Natural killer cell (primary cell): ENCODE data around the gene CPA3. TPM values are rescaled to one million over a fixed set of nuclear protein-coding genes. Genes with fewer than 3 reads are reported as not detected.

Source experiments
- ATAC-seq, 3 donors: fragments of 150-1000 bp in 2 of 3; fragments of 200-7000 bp in 1 of 3; cut with Tn5 transposase; 1 replicate in 1 of 3; 2 replicates in 2 of 3; pipeline ENCODE4 v1.10.0; 2021; ENCODE audit warnings: mild to moderate bottlenecking in 2 of 3, moderate library complexity in 2 of 3
- DNase-seq, 2 donors: peaks; one replicate each; pipeline versions ENCODE4 v3.0.0 to v3.0.0-alpha.2; 2013 to 2021; ENCODE audit warnings: mixed read lengths in 1 of 2
- H3K27ac ChIP-seq: one replicate; pipeline ENCODE4 v1.5.1; 2013; ENCODE audit warnings: mild to moderate bottlenecking, low read length
- H3K27me3 ChIP-seq: one replicate; pipeline ENCODE4 v1.6.1; 2013; ENCODE audit warnings: low read length; ENCODE audit not compliant: control insufficient read depth, insufficient read depth
- H3K36me3 ChIP-seq: one replicate; pipeline ENCODE4 v1.6.1; 2013; ENCODE audit warnings: low read length; ENCODE audit not compliant: control insufficient read depth, insufficient read depth
- H3K4me1 ChIP-seq: one replicate; pipeline ENCODE4 v1.6.1; 2013; ENCODE audit warnings: low read length; ENCODE audit not compliant: control insufficient read depth, insufficient read depth
- H3K4me3 ChIP-seq: one replicate; pipeline ENCODE4 v1.5.1; 2013; ENCODE audit warnings: low read length
- H3K9me3 ChIP-seq: one replicate; pipeline ENCODE4 v1.6.1; 2013; ENCODE audit warnings: low read length; ENCODE audit not compliant: control insufficient read depth, insufficient read depth
- H3K27ac Mint-ChIP-seq, 2 donors: one replicate each; pipeline ENCODE4 v1.8.0; 2022; ENCODE audit warnings: mild to moderate bottlenecking in 2 of 2, mixed read lengths in 2 of 2, moderate library complexity in 1 of 2
- H3K27me3 Mint-ChIP-seq, 2 donors: one replicate each; pipeline ENCODE4 v1.8.0; 2022; ENCODE audit warnings: low read depth in 2 of 2, mixed read lengths in 2 of 2
- H3K36me3 Mint-ChIP-seq: one replicate; pipeline ENCODE4 v1.8.0; 2022; ENCODE audit warnings: mixed read lengths
- H3K4me1 Mint-ChIP-seq, 2 donors: one replicate each; pipeline ENCODE4 v1.8.0; 2022; ENCODE audit warnings: mixed read lengths in 2 of 2
- H3K4me3 Mint-ChIP-seq: one replicate; pipeline ENCODE4 v1.8.0; 2022; ENCODE audit warnings: mild to moderate bottlenecking, moderate library complexity, mixed read lengths
- H3K9me3 Mint-ChIP-seq, 2 donors: one replicate each; pipeline ENCODE4 v1.8.0; 2022; ENCODE audit warnings: mixed read lengths in 2 of 2
- WGBS: methylation state at CpG from one replicate; pipeline ENCODE4 v1.1.7; 2013; ENCODE audit warnings: missing lambda C conversion rate; ENCODE audit not compliant: insufficient coverage; 5-methylcytosine and 5-hydroxymethylcytosine counted together
- intact Hi-C: fragments of 100-400 bp; cut with micrococcal nuclease; formaldehyde crosslinking; loops from one replicate; pipeline ENCODE4 v1.14.2; 2022
- total RNA-seq, 4 donors: library from RNA; stranded (reverse); fragments of 120-200 nt in 1 of 4; gene quantifications; one replicate each; pipeline versions ENCODE4 v1.2.3 to v1.2.4, GENCODE V29; 2013 to 2022
- TF ChIP-seq, protein P1 (sequence below): fragments of 200-600 bp; IDR thresholded peaks from one replicate; pipeline ENCODE4 v1.8.0; 2022; ENCODE audit warnings: antibody characterized with exemption

Gene CPA3
- total RNA-seq, 3 donors from 2014 or later (not counting 1 experiment from before 2014, with no cell fraction given) = 1.1 to 59.7 TPM; not detected in 1

GRCh38 chr3:148932972-148933371, 67.9 kb downstream of the CPA3 start:
- intact Hi-C loops = no loop called here
- Mint-ChIP-seq H3K4me1 (no peaks in the 10 kb centered on the region), H3K36me3 (no peaks in the 10 kb centered on the region), H3K4me3 (no peak overlapping the region), H3K27ac (no peak overlapping the region), H3K27me3 (peaks cover 24 to 82% of the 10 kb centered on the region in 2 donors), H3K9me3 (no peaks in the 10 kb centered on the region)
- Histone ChIP-seq H3K9me3 (no peaks in the 10 kb centered on the region), H3K27ac (no peak overlapping the region), H3K27me3 (no peaks in the 10 kb centered on the region), H3K4me3 (no peak overlapping the region), H3K36me3 (no peaks in the 10 kb centered on the region), H3K4me1 (no peaks in the 10 kb centered on the region)
- TF ChIP-seq, protein P1, sequence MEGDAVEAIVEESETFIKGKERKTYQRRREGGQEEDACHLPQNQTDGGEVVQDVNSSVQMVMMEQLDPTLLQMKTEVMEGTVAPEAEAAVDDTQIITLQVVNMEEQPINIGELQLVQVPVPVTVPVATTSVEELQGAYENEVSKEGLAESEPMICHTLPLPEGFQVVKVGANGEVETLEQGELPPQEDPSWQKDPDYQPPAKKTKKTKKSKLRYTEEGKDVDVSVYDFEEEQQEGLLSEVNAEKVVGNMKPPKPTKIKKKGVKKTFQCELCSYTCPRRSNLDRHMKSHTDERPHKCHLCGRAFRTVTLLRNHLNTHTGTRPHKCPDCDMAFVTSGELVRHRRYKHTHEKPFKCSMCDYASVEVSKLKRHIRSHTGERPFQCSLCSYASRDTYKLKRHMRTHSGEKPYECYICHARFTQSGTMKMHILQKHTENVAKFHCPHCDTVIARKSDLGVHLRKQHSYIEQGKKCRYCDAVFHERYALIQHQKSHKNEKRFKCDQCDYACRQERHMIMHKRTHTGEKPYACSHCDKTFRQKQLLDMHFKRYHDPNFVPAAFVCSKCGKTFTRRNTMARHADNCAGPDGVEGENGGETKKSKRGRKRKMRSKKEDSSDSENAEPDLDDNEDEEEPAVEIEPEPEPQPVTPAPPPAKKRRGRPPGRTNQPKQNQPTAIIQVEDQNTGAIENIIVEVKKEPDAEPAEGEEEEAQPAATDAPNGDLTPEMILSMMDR = no peak
- DNase-seq (no peak), ATAC-seq (no peak)
- WGBS = 87% methylated on average over 3 of the region's 3 CpGs

DNA sequence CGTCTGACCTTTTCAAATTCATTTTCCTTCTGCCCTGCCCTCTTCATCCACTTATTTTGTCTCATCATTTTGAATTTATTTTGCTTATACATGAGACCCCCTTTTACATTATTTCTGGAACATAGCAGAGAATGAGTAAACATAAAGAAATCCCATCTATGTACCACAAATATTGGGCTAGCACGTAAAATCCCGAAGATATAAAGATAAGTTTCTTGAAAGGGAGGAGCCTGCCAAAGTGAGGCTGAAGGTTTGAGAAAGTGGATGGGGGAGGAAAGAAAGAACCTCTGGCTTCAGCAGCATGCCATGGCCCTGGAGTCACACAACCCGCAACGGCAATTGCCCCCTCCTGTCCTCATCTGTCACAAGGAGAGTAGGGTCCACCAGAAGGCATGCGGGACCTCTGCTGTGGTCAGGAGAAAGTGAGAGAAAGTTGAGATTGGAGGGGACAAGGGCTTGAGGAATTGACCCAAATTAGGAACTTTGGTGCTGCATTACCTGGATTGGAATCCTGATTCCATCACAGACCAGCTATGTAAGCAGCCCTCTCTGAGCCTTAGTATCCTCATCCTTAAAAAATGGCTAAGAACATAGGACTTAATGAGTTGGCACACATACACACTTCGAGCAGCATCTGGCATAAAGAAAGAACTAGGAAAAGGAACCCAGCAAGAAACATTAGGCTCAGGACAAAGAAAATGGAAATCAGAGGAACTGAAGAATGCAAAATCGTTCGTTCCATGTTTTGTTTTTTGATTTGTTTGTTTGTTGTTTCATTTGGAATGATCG, 72.6 kb downstream of the CPA3 start:
- Histone ChIP-seq H3K27me3 (no peaks in the 10 kb centered on the region), H3K9me3 (no peaks in the 10 kb centered on the region), H3K36me3 (no peaks in the 10 kb centered on the region), H3K27ac (no peak overlapping the region), H3K4me3 (no peak overlapping the region), H3K4me1 (no peaks in the 10 kb centered on the region)
- no peak for DNase-seq
- no peak for ATAC-seq
- Mint-ChIP-seq H3K9me3 (no peaks in the 10 kb centered on the region), H3K4me1 (no peaks in the 10 kb centered on the region), H3K27ac (no peak overlapping the region), H3K36me3 (no peaks in the 10 kb centered on the region), H3K27me3 (peaks cover 28 to 50% of the 10 kb centered on the region in 2 donors), H3K4me3 (no peak overlapping the region)
- intact Hi-C loops = no loop called here
- 85% methylated on average over 6 of the region's 10 CpGs for WGBS
- TF ChIP-seq, protein P1 = no peak

DNA sequence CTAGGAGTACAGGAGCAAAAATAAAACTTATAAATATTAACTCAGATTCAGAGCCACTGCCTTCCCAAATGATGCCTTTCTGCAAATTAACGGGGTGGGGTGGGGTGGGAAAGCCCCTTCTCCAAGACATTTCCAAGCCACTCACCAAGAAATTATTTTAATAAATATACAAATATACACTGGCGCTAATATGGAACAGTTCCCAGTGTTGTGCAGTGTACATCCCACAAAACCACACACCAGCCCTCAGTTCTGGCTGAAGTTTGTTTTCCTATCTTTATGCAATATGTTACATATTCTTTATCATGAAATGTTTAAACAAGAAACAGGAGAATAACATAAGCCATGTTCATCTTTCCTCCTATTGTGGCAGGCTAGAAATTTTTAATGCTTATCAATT, 73.2 kb downstream of the CPA3 start:
- Mint-ChIP-seq H3K4me1 (no peaks in the 10 kb centered on the region), H3K9me3 (no peaks in the 10 kb centered on the region), H3K27ac (no peak overlapping the region), H3K36me3 (no peaks in the 10 kb centered on the region), H3K4me3 (no peak overlapping the region), H3K27me3 (peaks cover 26 to 43% of the 10 kb centered on the region in 2 donors)
- Histone ChIP-seq H3K4me3 (no peak overlapping the region), H3K27me3 (no peaks in the 10 kb centered on the region), H3K27ac (no peak overlapping the region), H3K9me3 (no peaks in the 10 kb centered on the region), H3K36me3 (no peaks in the 10 kb centered on the region), H3K4me1 (no peaks in the 10 kb centered on the region)
- intact Hi-C loops = no loop called here
- no peak for ATAC-seq
- no CpG with 5 or more reads among the region's 2 CpGs for WGBS
- TF ChIP-seq, protein P1 = no peak
- no peak for DNase-seq

DNA sequence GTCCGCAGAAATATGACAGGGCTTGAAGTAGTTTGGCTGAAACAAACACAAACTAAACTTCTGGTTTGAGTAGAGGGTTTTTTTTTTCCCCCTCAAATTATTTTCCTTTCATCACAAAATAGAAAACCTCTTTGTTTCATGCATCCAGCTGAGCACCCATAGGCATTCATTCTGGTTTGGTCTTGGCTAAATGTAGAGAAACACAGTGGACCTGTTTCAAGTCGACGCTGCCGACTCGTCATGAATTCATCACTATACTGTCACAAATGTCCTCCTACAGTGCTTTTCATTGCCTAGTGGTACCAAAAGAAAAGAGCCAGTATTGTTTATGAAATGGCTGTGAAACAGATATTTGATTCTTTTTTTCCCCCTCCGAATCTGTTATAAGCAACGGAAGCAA, 73.8 kb downstream of the CPA3 start:
- no peaks in the 10 kb centered on the region for H3K4me1 ChIP-seq
- no peaks in the 10 kb centered on the region for H3K36me3 ChIP-seq
- no peaks in the 10 kb centered on the region for H3K9me3 ChIP-seq
- WGBS = 97% methylated on average over 3 of the region's 7 CpGs
- ATAC-seq = no peak
- Mint-ChIP-seq H3K9me3 (no peaks in the 10 kb centered on the region), H3K36me3 (no peaks in the 10 kb centered on the region), H3K27me3 (peaks cover 26 to 37% of the 10 kb centered on the region in 2 donors), H3K4me3 (no peak overlapping the region), H3K4me1 (no peaks in the 10 kb centered on the region), H3K27ac (no peak overlapping the region)
- no peak for DNase-seq
- TF ChIP-seq, protein P1 = no peak
- no peak overlapping the region for H3K27ac ChIP-seq
- intact Hi-C loops = no loop called here
- no peak overlapping the region for H3K4me3 ChIP-seq
- H3K27me3 ChIP-seq = no peaks in the 10 kb centered on the region
